Neutrophil (primary cell): Measurements from ENCODE around the gene UBE2O.
A peak's percentile ranks its signal among the peaks of the same experiment; 100 is the strongest.

ENCODE experiments used
- H3K27ac ChIP-seq: fragments of 200-600 bp; sonication (generic); 2 replicates; pipeline ENCODE4 v1.5.1; 2016; ENCODE audit warnings: mild to moderate bottlenecking, moderate library complexity
- H3K27me3 ChIP-seq: fragments of 200-600 bp; sonication (generic); 2 replicates; pipeline ENCODE4 v1.6.0; 2016; ENCODE audit warnings: mild to moderate bottlenecking
- H3K36me3 ChIP-seq: fragments of 200-600 bp; sonication (generic); 2 replicates; pipeline ENCODE4 v1.5.1; 2017
- H3K4me1 ChIP-seq, 2 experiments: fragments of 200-600 bp in 1 of 2; sonication (generic) in 1 of 2; 1 replicate in 1 of 2; 2 replicates in 1 of 2; pipeline versions ENCODE4 v1.5.1 to v1.6.1; 2013 to 2016; ENCODE audit warnings: low read depth in 1 of 2, low read length in 1 of 2, mild to moderate bottlenecking in 1 of 2, moderate library complexity in 1 of 2; ENCODE audit not compliant: control insufficient read depth in 1 of 2, insufficient read depth in 1 of 2
- H3K4me3 ChIP-seq, 2 experiments: fragments of 200-600 bp in 1 of 2; sonication (generic) in 1 of 2; 1 replicate in 1 of 2; 2 replicates in 1 of 2; pipeline ENCODE4 v1.5.1; 2013 to 2016; ENCODE audit warnings: low read depth in 1 of 2, low read length in 1 of 2, mild to moderate bottlenecking in 1 of 2, moderate library complexity in 1 of 2
- H3K9me3 ChIP-seq: fragments of 200-600 bp; sonication (generic); 2 replicates; pipeline ENCODE4 v1.5.1; 2016
- TF ChIP-seq, protein P1 (sequence below): fragments of 200-600 bp; sonication (generic); IDR thresholded peaks from 2 replicates; pipeline ENCODE4 v1.5.1; 2016; ENCODE audit warnings: antibody characterized with exemption

Gene UBE2O

DNA sequence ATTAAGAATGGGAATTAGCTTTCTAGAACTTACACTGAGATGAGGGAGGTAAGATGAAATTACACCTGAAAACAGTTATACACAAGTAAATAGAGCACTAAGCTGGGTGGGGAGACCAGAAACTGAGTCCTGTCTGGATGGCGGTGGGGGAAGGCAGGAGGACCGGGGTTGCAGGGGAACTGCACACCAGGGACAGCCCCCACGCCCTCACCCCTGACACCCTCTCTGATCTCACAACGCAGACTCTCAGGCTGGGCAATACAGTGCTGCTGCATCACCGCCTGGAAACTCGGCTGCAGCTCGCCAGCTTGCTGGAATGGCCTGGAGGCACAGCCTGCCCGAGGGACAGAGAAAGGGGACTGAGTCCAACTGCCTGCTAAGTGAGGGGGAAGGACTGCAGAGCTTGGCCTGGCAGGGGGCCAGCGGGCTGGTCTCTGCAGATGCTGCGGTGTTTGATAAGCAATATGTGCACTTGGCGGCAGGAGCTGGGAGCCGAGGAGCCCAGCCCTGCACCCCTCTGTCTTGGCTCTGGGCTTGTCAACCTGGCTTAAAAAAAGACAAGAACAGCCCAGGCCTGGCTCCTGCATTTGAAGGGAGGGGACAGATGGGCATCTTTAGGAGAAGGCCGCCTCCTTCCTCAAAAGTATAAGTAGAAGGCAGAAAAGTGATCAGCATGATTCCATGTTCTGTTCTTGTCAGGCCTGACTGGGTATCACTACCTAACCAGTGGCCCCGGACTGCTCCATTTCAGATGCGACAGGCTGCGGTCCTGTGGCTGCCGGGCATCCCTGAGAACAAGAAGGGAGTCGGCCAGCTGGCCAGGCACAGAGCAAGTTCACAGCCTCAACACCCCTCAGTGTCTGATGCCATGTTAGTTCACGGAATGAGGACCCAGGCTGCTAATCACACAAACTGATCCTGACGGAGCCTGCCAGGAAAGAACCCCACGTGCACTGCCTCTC is 38.3 kb downstream of the UBE2O start:
- Histone ChIP-seq H3K27me3 (no peaks in the 10 kb centered on the region), H3K4me3 (no peak overlapping the region), H3K4me1 (no peaks in the 10 kb centered on the region), H3K27ac (no peak overlapping the region), H3K9me3 (no peaks in the 10 kb centered on the region), H3K36me3 (no peaks in the 10 kb centered on the region)
- TF ChIP-seq, protein P1, sequence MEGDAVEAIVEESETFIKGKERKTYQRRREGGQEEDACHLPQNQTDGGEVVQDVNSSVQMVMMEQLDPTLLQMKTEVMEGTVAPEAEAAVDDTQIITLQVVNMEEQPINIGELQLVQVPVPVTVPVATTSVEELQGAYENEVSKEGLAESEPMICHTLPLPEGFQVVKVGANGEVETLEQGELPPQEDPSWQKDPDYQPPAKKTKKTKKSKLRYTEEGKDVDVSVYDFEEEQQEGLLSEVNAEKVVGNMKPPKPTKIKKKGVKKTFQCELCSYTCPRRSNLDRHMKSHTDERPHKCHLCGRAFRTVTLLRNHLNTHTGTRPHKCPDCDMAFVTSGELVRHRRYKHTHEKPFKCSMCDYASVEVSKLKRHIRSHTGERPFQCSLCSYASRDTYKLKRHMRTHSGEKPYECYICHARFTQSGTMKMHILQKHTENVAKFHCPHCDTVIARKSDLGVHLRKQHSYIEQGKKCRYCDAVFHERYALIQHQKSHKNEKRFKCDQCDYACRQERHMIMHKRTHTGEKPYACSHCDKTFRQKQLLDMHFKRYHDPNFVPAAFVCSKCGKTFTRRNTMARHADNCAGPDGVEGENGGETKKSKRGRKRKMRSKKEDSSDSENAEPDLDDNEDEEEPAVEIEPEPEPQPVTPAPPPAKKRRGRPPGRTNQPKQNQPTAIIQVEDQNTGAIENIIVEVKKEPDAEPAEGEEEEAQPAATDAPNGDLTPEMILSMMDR = no peak

DNA sequence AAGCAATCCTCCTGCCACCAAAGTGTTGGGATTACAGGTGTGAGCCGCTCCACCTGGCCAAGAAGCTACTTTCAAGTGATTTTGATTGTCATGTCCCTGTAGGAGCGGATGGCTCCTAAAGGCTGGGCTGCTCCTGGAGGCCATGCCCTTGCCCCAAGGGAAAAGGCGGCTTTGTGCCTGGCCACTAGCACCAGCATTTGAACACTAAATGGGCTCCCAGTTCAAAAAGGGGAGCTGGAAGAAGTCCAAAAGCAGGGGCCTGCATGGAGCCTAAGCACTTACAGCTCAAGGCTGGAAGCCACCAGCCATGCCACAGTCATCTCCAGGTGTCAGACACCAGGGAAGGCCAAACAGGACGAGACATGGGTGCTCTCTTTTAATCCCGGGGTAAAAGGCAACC is 41.7 kb downstream of the UBE2O start:
- Histone ChIP-seq H3K4me1 (no peaks in the 10 kb centered on the region), H3K4me3 (no peak overlapping the region), H3K27me3 (no peaks in the 10 kb centered on the region), H3K36me3 (no peaks in the 10 kb centered on the region), H3K9me3 (no peaks in the 10 kb centered on the region), H3K27ac (no peak overlapping the region)
- TF ChIP-seq, protein P1 = no peak

DNA sequence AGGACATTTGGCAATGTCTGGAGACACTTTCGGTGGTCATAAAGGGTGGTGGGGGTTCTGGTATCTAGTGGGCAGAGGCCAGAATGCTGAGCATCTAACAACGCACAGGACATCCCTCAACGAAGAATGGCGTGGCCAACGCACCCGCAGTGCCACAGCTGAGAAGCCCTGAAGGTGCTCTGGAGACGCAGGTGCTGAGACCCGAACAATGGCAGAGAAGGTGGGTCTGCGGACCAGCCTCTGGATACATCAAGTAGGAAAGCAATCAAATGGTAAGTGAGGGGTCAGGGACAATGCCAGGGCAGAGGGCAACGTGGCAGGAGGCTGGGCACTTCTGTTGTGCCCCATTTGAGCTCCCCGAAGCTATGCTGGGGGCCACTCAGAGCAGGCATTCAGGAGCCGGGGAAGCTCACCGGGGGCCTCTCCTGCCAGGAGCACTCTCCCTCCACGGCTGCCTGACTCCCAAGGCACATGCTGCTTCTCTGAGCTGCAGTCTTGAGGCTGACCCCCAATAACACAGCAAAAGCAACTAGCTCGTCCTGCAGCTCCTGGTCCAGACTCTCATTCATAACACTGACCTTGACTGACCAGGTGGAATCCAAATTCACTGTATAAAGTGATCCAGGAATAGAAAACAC is 42.5 kb downstream of the UBE2O start:
- Histone ChIP-seq H3K9me3 (no peaks in the 10 kb centered on the region), H3K27me3 (no peaks in the 10 kb centered on the region), H3K36me3 (no peaks in the 10 kb centered on the region), H3K4me3 (no peak overlapping the region), H3K27ac (no peak overlapping the region), H3K4me1 (no peaks in the 10 kb centered on the region)
- TF ChIP-seq, protein P1 = no peak

DNA sequence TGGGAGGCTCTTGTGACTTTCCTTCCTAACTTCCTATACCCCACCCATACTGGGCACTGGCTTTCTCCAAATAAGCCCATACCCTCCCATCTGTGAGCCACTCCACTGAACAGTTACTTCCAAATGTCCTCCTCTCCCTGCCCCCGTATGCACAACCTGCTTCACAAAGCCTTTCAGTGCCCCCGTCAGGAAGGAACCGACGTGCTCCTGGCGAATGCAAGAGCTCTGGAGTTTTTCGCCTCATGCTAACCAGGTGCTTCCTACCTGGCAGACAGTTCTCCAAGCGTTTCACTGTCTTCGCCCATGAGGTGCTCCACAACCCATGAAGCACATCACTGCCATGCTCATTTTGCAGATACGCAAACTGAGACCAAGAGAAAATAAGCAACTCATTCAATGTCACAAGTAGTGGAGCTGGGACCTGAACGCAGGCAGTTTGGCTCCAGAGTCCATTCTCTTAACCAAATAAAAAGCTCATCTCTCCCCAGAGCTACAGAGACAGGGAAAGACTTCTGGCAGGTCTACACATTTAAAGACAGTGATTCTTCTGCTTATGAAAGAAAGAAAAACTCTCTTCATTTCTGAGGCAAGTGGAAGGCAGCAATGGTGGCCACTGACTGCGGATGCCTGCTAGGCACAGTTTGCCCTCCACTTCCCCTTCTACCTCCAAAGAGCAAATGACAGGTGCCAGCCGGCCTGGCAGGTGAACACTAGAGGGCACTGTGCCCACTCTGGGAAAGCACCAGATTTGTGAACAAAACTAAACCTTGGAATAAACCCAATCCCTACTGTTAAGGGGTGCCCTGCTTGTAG is 44.7 kb downstream of the UBE2O start:
- no peaks in the 10 kb centered on the region for H3K4me1 ChIP-seq
- peaks cover 17% of the 10 kb centered on the region for H3K36me3 ChIP-seq
- H3K27me3 ChIP-seq = no peaks in the 10 kb centered on the region
- no peaks in the 10 kb centered on the region for H3K9me3 ChIP-seq
- H3K4me3 ChIP-seq = no peak overlapping the region
- TF ChIP-seq, protein P1 = peak; percentile 86
- no peak overlapping the region for H3K27ac ChIP-seq

DNA sequence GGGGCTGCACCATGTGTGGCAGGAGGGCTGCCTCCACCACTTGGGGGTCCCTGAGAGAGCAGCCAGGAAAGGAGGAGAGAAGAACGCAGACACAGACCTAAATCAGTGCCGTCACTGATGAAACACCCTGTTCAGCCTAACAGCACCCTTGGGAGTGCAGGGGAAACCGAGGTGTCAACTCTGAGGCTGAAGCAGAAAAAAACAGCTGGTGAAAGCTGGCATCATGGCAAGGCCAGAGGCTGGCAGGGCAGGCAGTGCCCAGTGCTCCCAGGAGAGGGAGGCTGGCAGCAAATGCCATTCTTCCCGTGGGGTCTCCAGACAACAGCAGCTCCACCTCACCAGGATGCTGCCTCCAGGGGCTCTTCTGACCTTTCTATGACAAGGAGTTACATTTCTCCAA is 45.4 kb downstream of the UBE2O start:
- no peak overlapping the region for H3K27ac ChIP-seq
- peaks cover 23% of the 10 kb centered on the region for H3K36me3 ChIP-seq
- H3K4me3 ChIP-seq = no peak overlapping the region
- TF ChIP-seq, protein P1 = no peak
- H3K27me3 ChIP-seq = no peaks in the 10 kb centered on the region
- no peaks in the 10 kb centered on the region for H3K4me1 ChIP-seq
- H3K9me3 ChIP-seq = no peaks in the 10 kb centered on the region
